NK-92 (cell line): ENCODE measurements around the gene IGF2R.

Source experiments
- DNase-seq: peaks from one replicate; lab custom pipeline; 2025; ENCODE audit not compliant: unreplicated experiment; lab: John Stamatoyannopoulos, UW

Gene IGF2R

GRCh38 chr6:160070427-160070826 lies 101.5 kb downstream of the IGF2R start:
- DNase-seq, result no peak

- DNase-seq, result no peak
These were observed 101.9 kb downstream of the IGF2R start for GRCh38 chr6:160070831-160071230.

GRCh38 chr6:160071805-160072690 lies 103.2 kb downstream of the IGF2R start:
- no peak for DNase-seq

- DNase-seq, result no peak
These were observed 104.4 kb downstream of the IGF2R start for GRCh38 chr6:160073272-160073671.

- DNase-seq, result no peak
These were observed 107.1 kb downstream of the IGF2R start for GRCh38 chr6:160076009-160076408.

GRCh38 chr6:160077024-160077423 lies 108.1 kb downstream of the IGF2R start:
- no peak for DNase-seq

- no peak for DNase-seq
These were observed 108.6 kb downstream of the IGF2R start for GRCh38 chr6:160077526-160077925.

GRCh38 chr6:160078883-160079685 lies 110.2 kb downstream of the IGF2R start:
- DNase-seq, result no peak

- DNase-seq, result no peak
These were observed 110.8 kb downstream of the IGF2R start for GRCh38 chr6:160079686-160080043.

- DNase-seq, result no peak
These were observed 111.2 kb downstream of the IGF2R start for GRCh38 chr6:160080097-160080496.

GRCh38 chr6:160081398-160081797 lies 112.5 kb downstream of the IGF2R start:
- no peak for DNase-seq

- no peak for DNase-seq
These were observed 113.7 kb downstream of the IGF2R start for GRCh38 chr6:160082627-160083026.

GRCh38 chr6:160084198-160084776 lies 115.4 kb downstream of the IGF2R start:
- no peak for DNase-seq

GRCh38 chr6:160085226-160085625 lies 116.3 kb downstream of the IGF2R start:
- no peak for DNase-seq

GRCh38 chr6:160085713-160086505 lies 117.0 kb downstream of the IGF2R start:
- DNase-seq, result no peak

- DNase-seq, result no peak
These were observed 117.9 kb downstream of the IGF2R start for GRCh38 chr6:160086754-160087153.

GRCh38 chr6:160088069-160088783 lies 119.3 kb downstream of the IGF2R start:
- no peak for DNase-seq

GRCh38 chr6:160088784-160089533 lies 120.1 kb downstream of the IGF2R start:
- DNase-seq, result no peak

GRCh38 chr6:160089534-160089897 lies 120.6 kb downstream of the IGF2R start:
- DNase-seq, result no peak
